Right lobe of liver (tissue), 6 donors: ENCODE data around the gene PTPRK. TPM values are rescaled to one million over a fixed set of nuclear protein-coding genes. Genes with fewer than 3 reads are reported as not detected.

Experiments used
- ATAC-seq, 4 donors: fragments of 200-7000 bp; cut with Tn5 transposase; one replicate each; pipeline ENCODE4 v1.9.1; 2020; ENCODE audit warnings: mild to moderate bottlenecking in 4 of 4, moderate library complexity in 4 of 4
- DNase-seq, 3 donors: peaks; one replicate each; pipeline ENCODE4 v3.0.0-alpha.2; 2020
- H3K27ac ChIP-seq, 3 donors: fragments of 200-600 bp; one replicate each; pipeline ENCODE4 v1.8.0; 2022
- H3K27me3 ChIP-seq, 2 donors: fragments of 200-600 bp; one replicate each; pipeline ENCODE4 v1.8.0; 2022
- H3K36me3 ChIP-seq, 4 donors: fragments of 200-600 bp; sonication (generic) in 1 of 4; one replicate each; pipeline versions ENCODE4 v1.5.1 to v1.8.0; 2017 to 2022; ENCODE audit warnings: control low read depth in 1 of 4
- H3K4me1 ChIP-seq, 4 donors: fragments of 200-600 bp; sonication (generic) in 1 of 4; one replicate each; pipeline versions ENCODE4 v1.5.1 to v1.8.0; 2017 to 2022; ENCODE audit warnings: control low read depth in 1 of 4
- H3K4me3 ChIP-seq, 3 donors: fragments of 200-600 bp; one replicate each; pipeline ENCODE4 v1.8.0; 2022
- H3K9me3 ChIP-seq, 4 donors: fragments of 200-600 bp; sonication (generic) in 1 of 4; one replicate each; pipeline versions ENCODE4 v1.5.1 to v1.8.0; 2017 to 2022; ENCODE audit warnings: control low read depth in 1 of 4
- CTCF ChIP-seq, 4 donors: fragments of 200-600 bp in 3 of 4; fragments of 450-650 bp in 1 of 4; IDR thresholded peaks; one replicate each; pipeline versions ENCODE4 v1.5.1 to v1.8.0; 2016 to 2022; ENCODE audit warnings: antibody characterized with exemption in 4 of 4, mild to moderate bottlenecking in 2 of 4
- POLR2A ChIP-seq: fragments of 450-650 bp; IDR thresholded peaks from one replicate; pipeline ENCODE4 v1.6.1; 2017; ENCODE audit warnings: antibody characterized with exemption, mild to moderate bottlenecking
- WGBS: methylation state at CpG from one replicate; pipeline ENCODE4 v1.1.6; 2018; ENCODE audit warnings: low coverage, low lambda C conversion rate; ENCODE audit not compliant: insufficient coverage; ENCODE audit errors: missing lambda C conversion rate; 5-methylcytosine and 5-hydroxymethylcytosine counted together
- intact Hi-C, 2 donors: fragments of 100-400 bp; cut with DNase I; formaldehyde crosslinking; loops; one replicate each; pipeline versions ENCODE4 v1.11.2 to v1.14.1; 2022
- total RNA-seq, 6 experiments: library from RNA; depleted of rRNA in 2 of 6; stranded (reverse); fragments of >200 nt in 2 of 6; fragmentation: NEBNext Ultra II Directional in 3 of 6; extraction: Animal tissue kit (Norgen Biotek cat#: 25700) in 3 of 6; gene quantifications; one replicate each; pipeline versions ENCODE4 v1.1.0 to v1.2.4, GENCODE V29; 2016 to 2023
- donor health status: DM: no; HTN: yes; CAD: no.
- donor health status: DM: no; HTN: no; CAD: no.
- donor health status: DM: no; HTN: no; CAD: no.
- donor health status: DM: no; HTN: yes; CAD: no.
- donor health status: DM: no; HTN: yes; CAD: no.

The PTPRK gene
- total RNA-seq, 6 experiments from 2014 or later = 27.7 to 54.5 (median 35.7) TPM

GRCh38 chr6:128098000-128098581 lies 422.3 kb downstream of the PTPRK start:
- Histone ChIP-seq H3K27ac (no peak overlapping the region), H3K36me3 (no peaks in the 10 kb centered on the region), H3K4me3 (no peak overlapping the region), H3K9me3 (no peaks in the 10 kb centered on the region), H3K27me3 (no peaks in the 10 kb centered on the region), H3K4me1 (no peaks in the 10 kb centered on the region)
- no peak for DNase-seq
- intact Hi-C loops = no loop called here
- no peak for ATAC-seq
- 71% methylated on average over 2 of the region's 2 CpGs for WGBS
- no peak for TF ChIP-seq CTCF (IDR thresholded peaks at IDR 0.05)
- TF ChIP-seq POLR2A = no peak

- intact Hi-C loops = no loop called here
- H3K27ac ChIP-seq = no peak overlapping the region
- TF ChIP-seq POLR2A (no peak), CTCF (IDR thresholded peaks at IDR 0.05) (no peak)
- H3K4me1 ChIP-seq = no peaks in the 10 kb centered on the region
- no peaks in the 10 kb centered on the region for H3K27me3 ChIP-seq
- H3K9me3 ChIP-seq = no peaks in the 10 kb centered on the region
- ATAC-seq (peak in 1 of 4 donors; percentile 67), DNase-seq (no peak)
- no peaks in the 10 kb centered on the region for H3K36me3 ChIP-seq
- no peak overlapping the region for H3K4me3 ChIP-seq
- WGBS = 49% methylated on average over 3 of the region's 3 CpGs
Observed at GRCh38 chr6:128097009-128097408, 423.4 kb downstream of the PTPRK start.

GRCh38 chr6:128095362-128095761 lies 425.0 kb downstream of the PTPRK start:
- Histone ChIP-seq H3K27ac (no peak overlapping the region), H3K4me3 (no peak overlapping the region), H3K4me1 (no peaks in the 10 kb centered on the region), H3K9me3 (no peaks in the 10 kb centered on the region), H3K27me3 (no peaks in the 10 kb centered on the region), H3K36me3 (no peaks in the 10 kb centered on the region)
- no peak for TF ChIP-seq CTCF (IDR thresholded peaks at IDR 0.05)
- ATAC-seq (no peak), DNase-seq (no peak)
- intact Hi-C loops = no loop called here

GRCh38 chr6:128079021-128079420 lies 441.4 kb downstream of the PTPRK start:
- no peak overlapping the region for H3K4me3 ChIP-seq
- 93% methylated on average over 4 of the region's 4 CpGs for WGBS
- H3K9me3 ChIP-seq = no peaks in the 10 kb centered on the region
- no peak overlapping the region for H3K27ac ChIP-seq
- no peak for ATAC-seq
- intact Hi-C loops = no loop called here
- DNase-seq = no peak
- no peaks in the 10 kb centered on the region for H3K27me3 ChIP-seq
- H3K4me1 ChIP-seq = no peaks in the 10 kb centered on the region
- no peak for TF ChIP-seq CTCF (IDR thresholded peaks at IDR 0.05)
- TF ChIP-seq POLR2A = no peak
- peaks cover 0 to 3% (median 0%) of the 10 kb centered on the region in 4 donors for H3K36me3 ChIP-seq

- Histone ChIP-seq H3K4me3 (no peak overlapping the region), H3K36me3 (peaks cover 0 to 3% (median 0%) of the 10 kb centered on the region in 4 donors), H3K9me3 (no peaks in the 10 kb centered on the region), H3K27ac (no peak overlapping the region), H3K4me1 (no peaks in the 10 kb centered on the region), H3K27me3 (no peaks in the 10 kb centered on the region)
- no peak for DNase-seq
- no peak for ATAC-seq
- intact Hi-C loops = no loop called here
- no peak for TF ChIP-seq CTCF (IDR thresholded peaks at IDR 0.05)
- TF ChIP-seq POLR2A = no peak
- WGBS = 76% methylated on average over 2 of the region's 2 CpGs
Observed at GRCh38 chr6:128078276-128078675, 442.1 kb downstream of the PTPRK start.
